ENCODE data around the gene MITF. TPM values are rescaled to one million over a fixed set of nuclear protein-coding genes. Genes with fewer than 3 reads are reported as not detected.

The MITF gene
- polyA plus RNA-seq, 1 of the 3 experiments (the other 2 are of a cell fraction) = 1.7 TPM

GRCh38 chr3:69929019-69929418 is 189.8 kb downstream of the MITF start:
- H3K27ac ChIP-seq (ENCODE audit: low read depth in 2 of 2, low read length in 1 of 2) = no peak overlapping the region
- 58% methylated on average over 4 of the region's 4 CpGs for WGBS (ENCODE audit: low lambda C conversion rate)
- no peak overlapping the region for H3K4me2 ChIP-seq
- no peak for DNase-seq
- H3K4me3 ChIP-seq (ENCODE audit: low read depth in 2 of 2, low read length in 1 of 2) = no peak overlapping the region
- peaks cover 4% of the 10 kb centered on the region for H3F3A ChIP-seq (replicated peaks; ENCODE audit: insufficient read depth)
- no peaks in the 10 kb centered on the region for H3K79me2 ChIP-seq (ENCODE audit: insufficient read depth)
- no peak overlapping the region for H3K9ac ChIP-seq
- no peaks in the 10 kb centered on the region for H3K36me3 ChIP-seq (replicated peaks in 1 of 2; ENCODE audit: control insufficient read depth in 1 of 2, insufficient read depth in 2 of 2, low read length in 1 of 2)
- no peaks in the 10 kb centered on the region for H3K27me3 ChIP-seq (ENCODE audit: insufficient read depth)
- no peaks in the 10 kb centered on the region for H3K9me3 ChIP-seq
- CTCF ChIA-PET = interaction anchor here (0.8 to 1.0 kb wide), 2 partner anchors 18 to 28 kb away, joined by 3 read pairs; no protein-coding TSS in a partner anchor
- no peaks in the 10 kb centered on the region; a peak in 1 of 4 replicates for H3K4me1 ChIP-seq (ENCODE audit: control insufficient read depth in 1 of 2, insufficient read depth in 2 of 2, low read depth in 1 of 2, low read length in 1 of 2)
- no peaks in the 10 kb centered on the region for H3K9me2 ChIP-seq
- H2AFZ ChIP-seq (ENCODE audit: low read depth) = no peak overlapping the region
- POLR2A ChIA-PET = no interaction called here
- no peaks in the 10 kb centered on the region for H4K20me1 ChIP-seq (ENCODE audit: insufficient read depth)
- no peak for TF ChIP-seq FOSL2 (IDR thresholded peaks at IDR 0.05; ENCODE audit: borderline replicate concordance, low read depth)
- TF ChIP-seq SMC3 (IDR thresholded peaks at IDR 0.05; ENCODE audit: low read depth, low read length) = no peak
- no peak for TF ChIP-seq GABPA (IDR thresholded peaks at IDR 0.05; ENCODE audit: low read depth)
- TF ChIP-seq YY1 (IDR thresholded peaks at IDR 0.05; ENCODE audit: low read depth) = no peak
- TF ChIP-seq ELF1 (IDR thresholded peaks at IDR 0.05) = no peak
- no peak for TF ChIP-seq CTCF (IDR thresholded peaks at IDR 0.05)
- no peak for TF ChIP-seq TCF12 (IDR thresholded peaks at IDR 0.05)
- no peak for TF ChIP-seq ZBTB33 (IDR thresholded peaks at IDR 0.05; ENCODE audit: borderline replicate concordance, low read depth)
- no peak for TF ChIP-seq RCOR1 (IDR thresholded peaks at IDR 0.05; ENCODE audit: low read length)

GRCh38 chr3:69930564-69930963 is 191.3 kb downstream of the MITF start:
- CTCF ChIA-PET = no interaction called here
- Histone ChIP-seq H2AFZ (ENCODE audit: low read depth) (no peak overlapping the region), H3K9me3 (no peaks in the 10 kb centered on the region), H4K20me1 (ENCODE audit: insufficient read depth) (no peaks in the 10 kb centered on the region), H3K27me3 (ENCODE audit: insufficient read depth) (no peaks in the 10 kb centered on the region), H3K9ac (no peak overlapping the region), H3K79me2 (ENCODE audit: insufficient read depth) (no peaks in the 10 kb centered on the region), H3K9me2 (no peaks in the 10 kb centered on the region), H3K4me1 (ENCODE audit: control insufficient read depth in 1 of 2, insufficient read depth in 2 of 2, low read depth in 1 of 2, low read length in 1 of 2) (no peaks in the 10 kb centered on the region; a peak in 1 of 4 replicates), H3K27ac (ENCODE audit: low read depth in 2 of 2, low read length in 1 of 2) (no peak overlapping the region), H3K36me3 (replicated peaks in 1 of 2; ENCODE audit: control insufficient read depth in 1 of 2, insufficient read depth in 2 of 2, low read length in 1 of 2) (no peaks in the 10 kb centered on the region), H3K4me2 (no peak overlapping the region), H3F3A (replicated peaks; ENCODE audit: insufficient read depth) (peaks cover 4% of the 10 kb centered on the region), H3K4me3 (ENCODE audit: low read depth in 2 of 2, low read length in 1 of 2) (no peak overlapping the region)
- DNase-seq = no peak
- 53% methylated on average over 2 of the region's 2 CpGs for WGBS (ENCODE audit: low lambda C conversion rate)
- POLR2A ChIA-PET = no interaction called here
- TF ChIP-seq TEAD4 (IDR thresholded peaks at IDR 0.05; ENCODE audit: borderline replicate concordance, insufficient read depth) (no peak), NRF1 (IDR thresholded peaks at IDR 0.05; ENCODE audit: low read depth, low read length) (no peak), RCOR1 (IDR thresholded peaks at IDR 0.05; ENCODE audit: low read length) (no peak), RAD21 (IDR thresholded peaks at IDR 0.05; ENCODE audit: low read length) (no peak), RFX5 (IDR thresholded peaks at IDR 0.05; ENCODE audit: low read length) (no peak), REST (IDR thresholded peaks at IDR 0.05; ENCODE audit: low read depth, low read length) (no peak), EZH2phosphoT487 (IDR thresholded peaks at IDR 0.05; ENCODE audit: borderline replicate concordance, low read depth) (no peak)
